ENCODE results near the gene BMP3. TPM values are rescaled to one million over a fixed set of nuclear protein-coding genes. Genes with fewer than 3 reads are reported as not detected.
"Not testable (repeated sequence)": the region's sequence is repeated elsewhere in the genome, so short reads cannot be mapped to it uniquely, and the experiment has no call there.

BMP3 gene
- polyA plus RNA-seq, 4 donors: 0.45 to 14.1 (median 7.8) TPM; not detected in 1

DNA sequence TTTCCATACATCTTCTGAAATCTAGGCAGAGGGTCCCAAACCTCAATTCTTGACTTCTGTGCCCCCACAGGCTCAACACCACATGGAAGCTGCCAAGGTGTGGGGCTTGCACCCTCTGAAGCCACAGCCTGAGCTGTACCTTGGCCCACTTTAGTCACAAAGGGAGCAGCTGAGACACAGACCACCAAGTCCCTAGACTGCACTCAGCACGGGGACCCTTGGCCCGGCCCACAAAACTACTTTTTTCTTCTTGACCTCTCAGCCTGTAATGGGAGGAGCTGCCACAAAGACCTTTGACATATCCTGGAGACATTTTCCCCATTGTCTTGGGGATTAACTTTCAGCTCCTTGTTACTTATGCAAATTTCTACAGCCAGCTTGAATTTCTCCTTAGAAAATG, 13.9 kb upstream of the BMP3 start:
- Histone ChIP-seq H3K9me3 (ENCODE audit: control insufficient read depth in 2 of 2, insufficient read depth in 1 of 2, low read depth in 1 of 2, low read length in 1 of 2) (peaks cover 0 to 22% of the 10 kb centered on the region in 2 donors), H3K4me1 (ENCODE audit: control insufficient read depth in 3 of 3, insufficient read depth in 2 of 3, low read depth in 1 of 3, low read length in 2 of 3) (peaks cover 0 to 27% (median 2%) of the 10 kb centered on the region in 3 donors)
- H3K27ac ChIP-seq (ENCODE audit: low read depth in 1 of 3, low read length in 2 of 3); H3K4me3 ChIP-seq (ENCODE audit: low read depth in 1 of 3, low read length in 3 of 3); H3K36me3 ChIP-seq (ENCODE audit: control insufficient read depth in 3 of 3, insufficient read depth in 2 of 3, low read depth in 1 of 3, low read length in 3 of 3); FAIRE-seq; DNase-seq; H3K27me3 ChIP-seq (ENCODE audit: control insufficient read depth in 3 of 3, insufficient read depth in 3 of 3, low read length in 3 of 3): not testable (repeated sequence)
- WGBS, 3 donors: 77 to 84% (median 79%) methylated on average over 2 of the region's 2 CpGs

DNA sequence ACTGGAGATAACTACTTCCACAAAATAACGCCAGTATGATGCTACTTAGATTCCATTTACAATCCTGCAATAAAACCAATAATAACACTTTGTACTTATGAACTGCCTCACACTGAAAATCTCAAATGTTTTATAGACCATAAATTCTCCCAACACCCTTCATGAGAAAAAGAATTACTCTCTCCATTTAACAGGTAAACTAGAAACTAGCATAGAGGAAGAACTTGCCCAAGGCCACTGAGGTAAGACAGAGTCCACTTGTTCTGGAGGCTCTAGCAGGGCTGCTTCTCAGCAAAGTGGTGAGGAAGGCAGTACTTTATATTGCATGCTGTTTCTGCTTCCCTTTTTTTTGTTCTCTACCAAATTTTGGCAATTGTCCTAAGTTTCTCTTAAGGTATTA, 11.5 kb upstream of the BMP3 start:
- H3K9me3 ChIP-seq (ENCODE audit: control insufficient read depth in 2 of 2, insufficient read depth in 1 of 2, low read depth in 1 of 2, low read length in 1 of 2): peaks cover 0 to 16% of the 10 kb centered on the region in 2 donors
- H3K27me3 ChIP-seq (ENCODE audit: control insufficient read depth in 3 of 3, insufficient read depth in 3 of 3, low read length in 3 of 3): no peaks in the 10 kb centered on the region
- no peaks in the 10 kb centered on the region for H3K36me3 ChIP-seq (ENCODE audit: control insufficient read depth in 3 of 3, insufficient read depth in 2 of 3, low read depth in 1 of 3, low read length in 3 of 3)
- H3K27ac ChIP-seq (ENCODE audit: low read depth in 1 of 3, low read length in 2 of 3): peak overlapping the region in 1 of 3 donors; percentile 43
- DNase-seq (peak; percentile 73 to 87), FAIRE-seq (no peak)
- H3K4me3 ChIP-seq (ENCODE audit: low read depth in 1 of 3, low read length in 3 of 3): no peak overlapping the region
- WGBS, 3 donors: 10 to 67% (median 39%) methylated on average over 1 of the region's 1 CpG
- peaks cover 0 to 37% (median 2%) of the 10 kb centered on the region in 3 donors for H3K4me1 ChIP-seq (ENCODE audit: control insufficient read depth in 3 of 3, insufficient read depth in 2 of 3, low read depth in 1 of 3, low read length in 2 of 3)

GRCh38 chr4:81021142-81021944, 9.2 kb upstream of the BMP3 start:
- no peak overlapping the region for H3K4me3 ChIP-seq (ENCODE audit: low read depth in 1 of 3, low read length in 3 of 3)
- peaks cover 0 to 37% (median 2%) of the 10 kb centered on the region in 3 donors for H3K4me1 ChIP-seq (ENCODE audit: control insufficient read depth in 3 of 3, insufficient read depth in 2 of 3, low read depth in 1 of 3, low read length in 2 of 3)
- H3K27me3 ChIP-seq (ENCODE audit: control insufficient read depth in 3 of 3, insufficient read depth in 3 of 3, low read length in 3 of 3): no peaks in the 10 kb centered on the region
- no peak for FAIRE-seq
- H3K9me3 ChIP-seq (ENCODE audit: control insufficient read depth in 2 of 2, insufficient read depth in 1 of 2, low read depth in 1 of 2, low read length in 1 of 2): peaks cover 0 to 4% of the 10 kb centered on the region in 2 donors
- WGBS, 3 donors: 4 to 23% (median 12%) methylated on average over 5 of the region's 5 CpGs
- peak; percentile 84 to 87 for DNase-seq
- H3K36me3 ChIP-seq (ENCODE audit: control insufficient read depth in 3 of 3, insufficient read depth in 2 of 3, low read depth in 1 of 3, low read length in 3 of 3): no peaks in the 10 kb centered on the region
- peak overlapping the region in 2 of 3 donors; percentile 1 to 65 for H3K27ac ChIP-seq (ENCODE audit: low read depth in 1 of 3, low read length in 2 of 3)

- peak overlapping the region in 2 of 3 donors; percentile 1 to 65 for H3K27ac ChIP-seq (ENCODE audit: low read depth in 1 of 3, low read length in 2 of 3)
- H3K4me1 ChIP-seq (ENCODE audit: control insufficient read depth in 3 of 3, insufficient read depth in 2 of 3, low read depth in 1 of 3, low read length in 2 of 3): peaks cover 0 to 37% (median 2%) of the 10 kb centered on the region in 3 donors
- H3K4me3 ChIP-seq (ENCODE audit: low read depth in 1 of 3, low read length in 3 of 3): no peak overlapping the region
- FAIRE-seq (no peak), DNase-seq (peak; percentile 45 to 53)
- no peaks in the 10 kb centered on the region for H3K9me3 ChIP-seq (ENCODE audit: control insufficient read depth in 2 of 2, insufficient read depth in 1 of 2, low read depth in 1 of 2, low read length in 1 of 2)
- H3K36me3 ChIP-seq (ENCODE audit: control insufficient read depth in 3 of 3, insufficient read depth in 2 of 3, low read depth in 1 of 3, low read length in 3 of 3): no peaks in the 10 kb centered on the region
- H3K27me3 ChIP-seq (ENCODE audit: control insufficient read depth in 3 of 3, insufficient read depth in 3 of 3, low read length in 3 of 3): no peaks in the 10 kb centered on the region
- 18 to 60% (median 30%) methylated on average over 1 of the region's 1 CpG for WGBS, 3 donors
Measured at GRCh38 chr4:81021981-81022380, 8.5 kb upstream of the BMP3 start.

GRCh38 chr4:81023484-81023883, 7.0 kb upstream of the BMP3 start:
- H3K4me1 ChIP-seq (ENCODE audit: control insufficient read depth in 3 of 3, insufficient read depth in 2 of 3, low read depth in 1 of 3, low read length in 2 of 3): peaks cover 0 to 33% (median 2%) of the 10 kb centered on the region in 3 donors
- no peaks in the 10 kb centered on the region for H3K27me3 ChIP-seq (ENCODE audit: control insufficient read depth in 3 of 3, insufficient read depth in 3 of 3, low read length in 3 of 3)
- FAIRE-seq (no peak), DNase-seq (no peak)
- H3K36me3 ChIP-seq (ENCODE audit: control insufficient read depth in 3 of 3, insufficient read depth in 2 of 3, low read depth in 1 of 3, low read length in 3 of 3): no peaks in the 10 kb centered on the region
- H3K27ac ChIP-seq (ENCODE audit: low read depth in 1 of 3, low read length in 2 of 3): no peak overlapping the region
- no peak overlapping the region for H3K4me3 ChIP-seq (ENCODE audit: low read depth in 1 of 3, low read length in 3 of 3)
- no peaks in the 10 kb centered on the region for H3K9me3 ChIP-seq (ENCODE audit: control insufficient read depth in 2 of 2, insufficient read depth in 1 of 2, low read depth in 1 of 2, low read length in 1 of 2)

- peak overlapping the region; percentile 34 to 72 (median 70) for H3K4me3 ChIP-seq (ENCODE audit: low read depth in 1 of 3, low read length in 3 of 3)
- no peak for FAIRE-seq
- peaks cover 0 to 4% (median 0%) of the 10 kb centered on the region in 3 donors for H3K4me1 ChIP-seq (ENCODE audit: control insufficient read depth in 3 of 3, insufficient read depth in 2 of 3, low read depth in 1 of 3, low read length in 2 of 3)
- H3K9me3 ChIP-seq (ENCODE audit: control insufficient read depth in 2 of 2, insufficient read depth in 1 of 2, low read depth in 1 of 2, low read length in 1 of 2): no peaks in the 10 kb centered on the region
- peak overlapping the region in 2 of 3 donors; percentile 55 to 58 for H3K27ac ChIP-seq (ENCODE audit: low read depth in 1 of 3, low read length in 2 of 3)
- 1 to 3% (median 2%) methylated on average over 66 to 77 of the region's 77 CpGs for WGBS, 3 donors
- H3K36me3 ChIP-seq (ENCODE audit: control insufficient read depth in 3 of 3, insufficient read depth in 2 of 3, low read depth in 1 of 3, low read length in 3 of 3): no peaks in the 10 kb centered on the region
- peaks cover 0 to 12% (median 10%) of the 10 kb centered on the region in 3 donors for H3K27me3 ChIP-seq (ENCODE audit: control insufficient read depth in 3 of 3, insufficient read depth in 3 of 3, low read length in 3 of 3)
- DNase-seq: peak; percentile 37 to 81
Measured at GRCh38 chr4:81030981-81031791, 678 bp downstream of the BMP3 start.

GRCh38 chr4:81031796-81032551, 1.5 kb downstream of the BMP3 start:
- FAIRE-seq (no peak), DNase-seq (peak in 1 of 2 donors; percentile 9)
- Histone ChIP-seq H3K9me3 (ENCODE audit: control insufficient read depth in 2 of 2, insufficient read depth in 1 of 2, low read depth in 1 of 2, low read length in 1 of 2) (no peaks in the 10 kb centered on the region), H3K27me3 (ENCODE audit: control insufficient read depth in 3 of 3, insufficient read depth in 3 of 3, low read length in 3 of 3) (peaks cover 0 to 12% (median 10%) of the 10 kb centered on the region in 3 donors), H3K4me1 (ENCODE audit: control insufficient read depth in 3 of 3, insufficient read depth in 2 of 3, low read depth in 1 of 3, low read length in 2 of 3) (peaks cover 0 to 4% (median 0%) of the 10 kb centered on the region in 3 donors), H3K36me3 (ENCODE audit: control insufficient read depth in 3 of 3, insufficient read depth in 2 of 3, low read depth in 1 of 3, low read length in 3 of 3) (no peaks in the 10 kb centered on the region), H3K4me3 (ENCODE audit: low read depth in 1 of 3, low read length in 3 of 3) (peak overlapping the region in 2 of 3 donors; percentile 70 to 72), H3K27ac (ENCODE audit: low read depth in 1 of 3, low read length in 2 of 3) (peak overlapping the region in 1 of 3 donors; percentile 4)
- WGBS, 3 donors: 3 to 10% (median 10%) methylated on average over 15 of the region's 15 CpGs

Data from small intestine (tissue), 7 donors.